ENCODE measurements around the gene DDX1. TPM values are rescaled to one million over a fixed set of nuclear protein-coding genes. Genes with fewer than 3 reads are reported as not detected.
A peak's percentile ranks its signal among the peaks of the same experiment; 100 is the strongest.

Gene DDX1
- total and polyA plus RNA-seq, 2 donors (not counting 3 experiments of a cell fraction or from before 2014, with no cell fraction given): 41.2 to 117 TPM

- intact Hi-C loops (cut with micrococcal nuclease) (loop anchor here (2.0 kb wide), 1 partner anchor 76 kb away; no protein-coding TSS in a partner anchor), dilution Hi-C loops (cut with MboI; ENCODE audit: extremely low pct_ligation_motif_present, low sequenced_read_pairs) (no loop called here)
- H3K9ac ChIP-seq (replicated peaks; ENCODE audit: extremely low read depth, insufficient read depth, low read length): no peak overlapping the region
- DNase-seq (ENCODE audit: low read depth, low spot score) (no peak), FAIRE-seq (no peak)
- H2AFZ ChIP-seq (ENCODE audit: low read depth, low read length): no peak overlapping the region
- H3K4me1 ChIP-seq (ENCODE audit: control insufficient read depth, extremely low read depth, insufficient read depth, low read length): peaks cover 13% of the 10 kb centered on the region
- no peak overlapping the region for H3K4me2 ChIP-seq (ENCODE audit: insufficient read depth, low read length)
- BruUV-seq (replicated peaks): TSS peak; percentile 9
- ChIA-PET CTCF (interaction anchor here (0.8 to 1.4 kb wide), 3 partner anchors 11 to 978 kb away, joined by 3 to 4 read pairs (median 3); no protein-coding TSS in a partner anchor), POLR2A (no interaction called here)
- no peak overlapping the region for H3K4me3 ChIP-seq (replicated peaks in 1 of 3; ENCODE audit: insufficient read depth in 1 of 3, low read depth in 1 of 3, low read length in 3 of 3)
- H3K27ac ChIP-seq (ENCODE audit: insufficient read depth, low read depth, low read length): no peak overlapping the region
- H3K79me2 ChIP-seq (ENCODE audit: control insufficient read depth, insufficient read depth, low read length): no peaks in the 10 kb centered on the region
- H3K36me3 ChIP-seq (ENCODE audit: control insufficient read depth in 2 of 2, extremely low read depth in 1 of 2, insufficient read depth in 2 of 2, low read length in 2 of 2): peaks cover 20 to 31% of the 10 kb centered on the region in 2 experiments
- no peaks in the 10 kb centered on the region for H3K9me3 ChIP-seq (replicated peaks; ENCODE audit: control insufficient read depth, insufficient read depth, low read length)
- no peaks in the 10 kb centered on the region for H3K9me1 ChIP-seq (replicated peaks; ENCODE audit: control insufficient read depth, extremely low read depth, insufficient read depth, low read length)
- peaks cover 4% of the 10 kb centered on the region for H4K20me1 ChIP-seq (replicated peaks; ENCODE audit: control insufficient read depth, extremely low read depth, insufficient read depth, low read length)
- no peaks in the 10 kb centered on the region for H3K27me3 ChIP-seq (ENCODE audit: control insufficient read depth in 2 of 2, insufficient read depth in 2 of 2, low read length in 2 of 2)
- no peak for TF ChIP-seq POLR2A (IDR thresholded peaks at IDR 0.05; ENCODE audit: low read depth, low read length)
- TF ChIP-seq FOS (IDR thresholded peaks at IDR 0.05; ENCODE audit: borderline replicate concordance, insufficient read depth, low read length): no peak
- no peak for TF ChIP-seq POLR2AphosphoS5 (IDR thresholded peaks at IDR 0.05; ENCODE audit: insufficient read depth, low read depth, low read length)
- no peak for TF ChIP-seq MYC (IDR thresholded peaks at IDR 0.05; ENCODE audit: low read depth, low read length)
- TF ChIP-seq JUN (IDR thresholded peaks at IDR 0.05; ENCODE audit: borderline replicate concordance, insufficient read depth, insufficient read length, low read depth): no peak
- no peak for TF ChIP-seq MAX (IDR thresholded peaks at IDR 0.05; ENCODE audit: insufficient read depth, insufficient read length)
- no peak for TF ChIP-seq GATA2 (IDR thresholded peaks at IDR 0.05; ENCODE audit: insufficient read depth, insufficient read length, low read depth, low read length)
- TF ChIP-seq EZH2 (IDR thresholded peaks at IDR 0.05; ENCODE audit: borderline replicate concordance, low read depth, low read length, severe bottlenecking): no peak
- TF ChIP-seq CTCF (IDR thresholded peaks at IDR 0.05; ENCODE audit: extremely low read depth in 1 of 2, insufficient read depth in 1 of 2, low read depth in 1 of 2, low read length in 2 of 2): no peak
Observed at GRCh38 chr2:15630121-15630977, 38.7 kb downstream of the DDX1 start.

Measured in endothelial cell of umbilical vein (primary cell).